Chondrocyte (in vitro differentiated cells): Measurements from ENCODE around the gene LYZL1. TPM values are rescaled to one million over a fixed set of nuclear protein-coding genes. Genes with fewer than 3 reads are reported as not detected.

Experiments
- DNase-seq: peaks from one replicate; pipeline ENCODE4 v3.0.0; 2021; ENCODE audit warnings: mixed read lengths, low spot score
- H3K27ac Mint-ChIP-seq: one replicate; pipeline ENCODE4 v1.8.0; 2021; ENCODE audit warnings: mild to moderate bottlenecking, moderate library complexity, mixed read lengths; ENCODE audit not compliant: unreplicated experiment
- H3K27me3 Mint-ChIP-seq: 2 replicates; pipeline ENCODE4 v1.8.0; 2021; ENCODE audit warnings: low read depth, mixed read lengths
- H3K36me3 Mint-ChIP-seq: 2 replicates; pipeline ENCODE4 v1.8.0; 2021; ENCODE audit warnings: low read depth, mixed read lengths
- H3K4me1 Mint-ChIP-seq: 2 replicates; pipeline ENCODE4 v1.8.0; 2021; ENCODE audit warnings: low read depth, mild to moderate bottlenecking, mixed read lengths
- H3K4me3 Mint-ChIP-seq: one replicate; pipeline ENCODE4 v1.8.0; 2021; ENCODE audit warnings: mild to moderate bottlenecking, moderate library complexity, mixed read lengths; ENCODE audit not compliant: unreplicated experiment
- H3K9me3 Mint-ChIP-seq: 2 replicates; pipeline ENCODE4 v1.8.0; 2021; ENCODE audit warnings: low read depth, mixed read lengths
- total RNA-seq: library from RNA; stranded (reverse); gene quantifications from 3 replicates; pipeline ENCODE4 v1.2.1, GENCODE V29; 2021
- TF ChIP-seq, protein P1 (sequence below): fragments of 200-600 bp; sonication (generic); IDR thresholded peaks from 2 replicates; pipeline ENCODE4 v1.5.0; 2021; ENCODE audit warnings: antibody characterized with exemption, mild to moderate bottlenecking, moderate library complexity

The LYZL1 gene
- total RNA-seq, 1 donor from 2014 or later = not detected

DNA sequence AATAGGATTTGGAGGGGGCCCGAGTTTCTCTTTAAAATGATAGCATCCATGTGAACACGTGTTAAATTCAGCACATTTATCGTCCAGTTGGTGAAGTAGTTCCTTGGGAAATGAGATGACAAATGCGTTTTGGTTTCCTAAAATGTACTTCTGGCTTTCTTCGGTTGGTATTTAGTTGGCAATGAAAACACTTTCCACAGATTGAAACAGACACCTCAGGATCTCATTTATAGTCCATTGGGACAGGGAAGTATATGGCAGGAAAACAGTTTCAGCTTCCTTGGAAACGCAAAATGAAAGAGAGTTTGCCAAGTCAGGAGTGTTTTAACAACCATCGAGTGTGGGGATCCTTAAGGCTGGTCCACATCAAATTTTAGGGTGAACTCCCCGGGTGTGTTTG is 19.4 kb upstream of the LYZL1 start:
- Mint-ChIP-seq H3K4me3 (no peak overlapping the region), H3K27ac (no peak overlapping the region), H3K9me3 (peaks cover 11% of the 10 kb centered on the region), H3K36me3 (peaks cover 4% of the 10 kb centered on the region), H3K4me1 (peaks cover 6% of the 10 kb centered on the region), H3K27me3 (no peaks in the 10 kb centered on the region)
- no peak for DNase-seq
- TF ChIP-seq, protein P1, sequence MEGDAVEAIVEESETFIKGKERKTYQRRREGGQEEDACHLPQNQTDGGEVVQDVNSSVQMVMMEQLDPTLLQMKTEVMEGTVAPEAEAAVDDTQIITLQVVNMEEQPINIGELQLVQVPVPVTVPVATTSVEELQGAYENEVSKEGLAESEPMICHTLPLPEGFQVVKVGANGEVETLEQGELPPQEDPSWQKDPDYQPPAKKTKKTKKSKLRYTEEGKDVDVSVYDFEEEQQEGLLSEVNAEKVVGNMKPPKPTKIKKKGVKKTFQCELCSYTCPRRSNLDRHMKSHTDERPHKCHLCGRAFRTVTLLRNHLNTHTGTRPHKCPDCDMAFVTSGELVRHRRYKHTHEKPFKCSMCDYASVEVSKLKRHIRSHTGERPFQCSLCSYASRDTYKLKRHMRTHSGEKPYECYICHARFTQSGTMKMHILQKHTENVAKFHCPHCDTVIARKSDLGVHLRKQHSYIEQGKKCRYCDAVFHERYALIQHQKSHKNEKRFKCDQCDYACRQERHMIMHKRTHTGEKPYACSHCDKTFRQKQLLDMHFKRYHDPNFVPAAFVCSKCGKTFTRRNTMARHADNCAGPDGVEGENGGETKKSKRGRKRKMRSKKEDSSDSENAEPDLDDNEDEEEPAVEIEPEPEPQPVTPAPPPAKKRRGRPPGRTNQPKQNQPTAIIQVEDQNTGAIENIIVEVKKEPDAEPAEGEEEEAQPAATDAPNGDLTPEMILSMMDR = no peak

DNA sequence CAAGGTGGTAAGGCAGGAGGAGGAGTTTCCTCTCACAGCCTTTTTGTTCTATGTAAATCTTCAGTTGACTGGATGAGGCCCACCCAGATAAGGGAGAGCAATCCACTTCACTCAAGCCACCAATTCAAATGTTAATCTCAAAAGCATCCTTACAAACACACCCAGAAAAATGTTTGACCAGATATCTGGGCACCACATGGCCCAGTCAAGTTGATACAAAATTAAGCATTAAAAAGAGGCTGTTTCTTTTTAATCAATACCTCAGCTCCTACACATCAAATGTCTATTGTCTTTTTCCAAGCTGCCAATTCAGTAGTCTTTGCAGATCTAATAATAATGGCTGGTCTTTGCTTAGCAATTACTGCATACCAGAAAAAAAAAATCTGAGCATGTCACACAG is 18.0 kb upstream of the LYZL1 start:
- Mint-ChIP-seq H3K4me1 (peaks cover 6% of the 10 kb centered on the region), H3K9me3 (peaks cover 11% of the 10 kb centered on the region), H3K27me3 (no peaks in the 10 kb centered on the region), H3K4me3 (no peak overlapping the region), H3K36me3 (peaks cover 4% of the 10 kb centered on the region), H3K27ac (no peak overlapping the region)
- no peak for DNase-seq
- TF ChIP-seq, protein P1 = no peak

DNA sequence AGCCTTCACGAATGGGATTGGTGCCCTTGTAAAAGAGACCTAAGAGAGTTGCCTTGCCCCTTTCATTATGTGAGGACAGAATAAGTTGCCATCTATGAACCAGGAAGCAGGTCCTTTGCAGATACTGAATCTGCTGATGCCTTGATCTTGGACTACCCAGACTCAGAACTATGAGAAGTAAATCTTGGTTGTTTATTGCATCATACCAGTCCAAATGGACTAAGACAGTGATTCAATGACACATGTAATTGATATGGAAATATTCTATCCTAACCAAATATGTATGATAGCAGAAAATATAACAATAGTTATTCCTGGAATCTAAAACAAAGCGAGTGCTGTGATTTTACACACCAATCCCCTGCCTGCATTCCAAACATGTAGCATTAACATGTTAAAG is 17.0 kb upstream of the LYZL1 start:
- Mint-ChIP-seq H3K4me1 (no peaks in the 10 kb centered on the region), H3K36me3 (peaks cover 4% of the 10 kb centered on the region), H3K27ac (no peak overlapping the region), H3K27me3 (no peaks in the 10 kb centered on the region), H3K4me3 (no peak overlapping the region), H3K9me3 (peaks cover 11% of the 10 kb centered on the region)
- TF ChIP-seq, protein P1 = no peak
- no peak for DNase-seq

DNA sequence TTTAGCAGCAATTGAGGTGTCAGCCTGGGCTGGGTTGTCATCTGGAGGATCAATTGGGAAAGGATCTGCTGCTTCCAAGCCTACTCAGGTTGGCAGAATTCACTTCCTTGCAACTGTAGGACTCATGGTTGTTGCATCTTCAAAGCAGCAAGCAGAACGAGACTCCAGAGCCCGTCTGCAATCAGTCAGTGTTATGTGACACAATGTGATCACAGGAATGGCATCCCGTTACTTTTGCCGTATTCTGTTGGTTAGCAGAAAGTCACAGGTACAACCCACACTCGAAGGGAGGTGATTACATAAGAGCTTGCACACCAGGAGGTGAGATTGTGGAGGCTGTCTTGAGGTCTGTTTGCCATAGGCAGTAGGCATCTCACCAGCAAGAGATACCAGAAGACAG is 15.4 kb upstream of the LYZL1 start:
- Mint-ChIP-seq H3K4me1 (no peaks in the 10 kb centered on the region), H3K27me3 (no peaks in the 10 kb centered on the region), H3K36me3 (peaks cover 4% of the 10 kb centered on the region), H3K27ac (no peak overlapping the region), H3K4me3 (no peak overlapping the region), H3K9me3 (peaks cover 11% of the 10 kb centered on the region)
- no peak for DNase-seq
- TF ChIP-seq, protein P1 = no peak

DNA sequence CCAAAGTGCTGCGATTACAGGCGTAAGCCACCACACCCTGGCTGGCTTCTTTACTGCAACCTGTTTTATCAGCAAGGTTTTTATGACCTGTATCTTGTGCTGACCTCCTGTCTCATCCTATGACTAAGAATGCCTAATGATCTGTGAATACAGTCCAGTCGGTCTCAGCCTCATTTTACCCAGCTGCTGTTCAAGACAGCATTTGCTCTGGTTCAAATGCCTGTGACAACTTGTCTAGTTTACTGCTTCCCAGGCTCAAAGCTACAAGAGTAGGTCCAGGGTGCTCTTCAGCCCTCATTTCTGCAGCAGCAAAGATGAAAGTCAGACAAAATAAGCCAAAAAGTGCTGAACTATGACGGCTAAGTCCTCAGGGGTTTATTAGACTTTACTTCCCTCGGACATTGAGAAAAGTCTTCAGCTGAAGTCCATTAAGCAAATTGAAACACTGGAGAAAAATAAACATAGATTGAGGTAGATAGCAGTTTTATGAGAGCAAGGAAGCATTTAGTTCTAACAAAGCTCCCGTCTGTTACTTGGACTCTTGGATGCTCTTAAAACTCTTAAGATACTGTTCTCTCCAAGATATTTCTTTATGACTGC is 12.5 kb upstream of the LYZL1 start:
- Mint-ChIP-seq H3K4me1 (no peaks in the 10 kb centered on the region), H3K9me3 (no peaks in the 10 kb centered on the region), H3K4me3 (no peak overlapping the region), H3K27ac (no peak overlapping the region), H3K36me3 (no peaks in the 10 kb centered on the region), H3K27me3 (no peaks in the 10 kb centered on the region)
- TF ChIP-seq, protein P1 = no peak
- DNase-seq = no peak
